ENCODE results near the gene BPGM.

The BPGM gene

DNA sequence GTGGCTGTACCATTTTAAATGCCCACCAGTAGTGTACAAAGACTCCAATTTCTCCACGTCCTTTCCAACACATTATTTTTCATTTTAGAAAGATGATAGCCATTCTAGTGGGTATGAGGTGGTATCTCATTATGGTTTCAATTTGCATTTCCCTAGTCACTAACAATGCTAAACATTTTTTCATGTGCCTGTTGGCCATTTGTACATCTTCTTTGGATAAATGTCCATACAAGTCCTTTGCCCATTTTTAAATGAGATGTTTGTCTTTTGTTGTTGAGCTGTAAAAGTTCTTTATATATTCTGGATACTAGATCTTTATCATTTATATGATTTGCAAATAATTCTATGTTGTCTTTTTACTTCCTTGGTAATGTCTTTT, 18.9 kb upstream of the BPGM start (continued):
- TF ChIP-seq, protein P1, sequence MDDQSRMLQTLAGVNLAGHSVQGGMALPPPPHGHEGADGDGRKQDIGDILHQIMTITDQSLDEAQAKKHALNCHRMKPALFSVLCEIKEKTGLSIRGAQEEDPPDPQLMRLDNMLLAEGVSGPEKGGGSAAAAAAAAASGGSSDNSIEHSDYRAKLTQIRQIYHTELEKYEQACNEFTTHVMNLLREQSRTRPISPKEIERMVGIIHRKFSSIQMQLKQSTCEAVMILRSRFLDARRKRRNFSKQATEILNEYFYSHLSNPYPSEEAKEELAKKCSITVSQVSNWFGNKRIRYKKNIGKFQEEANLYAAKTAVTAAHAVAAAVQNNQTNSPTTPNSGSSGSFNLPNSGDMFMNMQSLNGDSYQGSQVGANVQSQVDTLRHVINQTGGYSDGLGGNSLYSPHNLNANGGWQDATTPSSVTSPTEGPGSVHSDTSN (CRISPR knock-in tag; IDR thresholded peaks at IDR 0.05), result no peak
- no peak for TF ChIP-seq ZNF280C (tag by site-specific recombination; IDR thresholded peaks at IDR 0.05)
- no peak for TF ChIP-seq ZNF488 (tag by site-specific recombination; IDR thresholded peaks at IDR 0.05)
- no peak for TF ChIP-seq ZNF621 (tag by site-specific recombination; IDR thresholded peaks at IDR 0.05)
- TF ChIP-seq ZNF529 (tag by site-specific recombination; IDR thresholded peaks at IDR 0.05; ENCODE audit: insufficient replicate concordance), result no peak
- no peak for TF ChIP-seq BCL11B (tag by site-specific recombination; IDR thresholded peaks at IDR 0.05; ENCODE audit: low read depth)

DNA sequence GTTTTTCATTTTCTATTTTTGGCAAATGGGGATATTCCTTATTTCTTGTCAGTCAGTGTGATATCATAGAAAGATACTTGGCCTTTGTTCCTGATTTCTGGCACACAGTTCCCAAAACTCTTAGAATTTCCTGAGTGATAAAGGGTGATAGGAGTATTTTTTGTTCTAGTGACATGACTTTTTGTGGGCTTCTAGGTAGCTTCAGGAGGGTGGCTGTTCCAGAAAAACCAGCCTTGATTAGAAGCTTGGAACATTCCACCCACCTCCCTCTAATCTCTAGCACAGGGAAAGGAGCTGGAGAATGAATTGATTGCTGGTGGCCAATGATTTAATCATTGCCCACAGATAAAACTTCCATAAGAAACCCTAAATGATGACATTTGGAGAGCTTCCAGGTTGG, 17.2 kb upstream of the BPGM start:
- TF ChIP-seq WT1 (tag by site-specific recombination; IDR thresholded peaks at IDR 0.05) (no peak), ZNF585B (tag by site-specific recombination; IDR thresholded peaks at IDR 0.05) (no peak), ZNF530 (tag by site-specific recombination; IDR thresholded peaks at IDR 0.05; ENCODE audit: low read depth) (no peak), KLF8 (tag by site-specific recombination; IDR thresholded peaks at IDR 0.05) (no peak), ZNF18 (tag by site-specific recombination; IDR thresholded peaks at IDR 0.05) (no peak), ZNF747 (tag by site-specific recombination; IDR thresholded peaks at IDR 0.05) (no peak), ZNF621 (tag by site-specific recombination; IDR thresholded peaks at IDR 0.05) (no peak), IKZF3 (tag by site-specific recombination; IDR thresholded peaks at IDR 0.05) (no peak), PRDM4 (tag by site-specific recombination; IDR thresholded peaks at IDR 0.05) (no peak), ZNF777 (tag by site-specific recombination; IDR thresholded peaks at IDR 0.05; ENCODE audit: borderline replicate concordance) (no peak)
- TF ChIP-seq, protein P2, sequence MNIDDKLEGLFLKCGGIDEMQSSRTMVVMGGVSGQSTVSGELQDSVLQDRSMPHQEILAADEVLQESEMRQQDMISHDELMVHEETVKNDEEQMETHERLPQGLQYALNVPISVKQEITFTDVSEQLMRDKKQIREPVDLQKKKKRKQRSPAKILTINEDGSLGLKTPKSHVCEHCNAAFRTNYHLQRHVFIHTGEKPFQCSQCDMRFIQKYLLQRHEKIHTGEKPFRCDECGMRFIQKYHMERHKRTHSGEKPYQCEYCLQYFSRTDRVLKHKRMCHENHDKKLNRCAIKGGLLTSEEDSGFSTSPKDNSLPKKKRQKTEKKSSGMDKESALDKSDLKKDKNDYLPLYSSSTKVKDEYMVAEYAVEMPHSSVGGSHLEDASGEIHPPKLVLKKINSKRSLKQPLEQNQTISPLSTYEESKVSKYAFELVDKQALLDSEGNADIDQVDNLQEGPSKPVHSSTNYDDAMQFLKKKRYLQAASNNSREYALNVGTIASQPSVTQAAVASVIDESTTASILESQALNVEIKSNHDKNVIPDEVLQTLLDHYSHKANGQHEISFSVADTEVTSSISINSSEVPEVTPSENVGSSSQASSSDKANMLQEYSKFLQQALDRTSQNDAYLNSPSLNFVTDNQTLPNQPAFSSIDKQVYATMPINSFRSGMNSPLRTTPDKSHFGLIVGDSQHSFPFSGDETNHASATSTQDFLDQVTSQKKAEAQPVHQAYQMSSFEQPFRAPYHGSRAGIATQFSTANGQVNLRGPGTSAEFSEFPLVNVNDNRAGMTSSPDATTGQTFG (tag by site-specific recombination; IDR thresholded peaks at IDR 0.05; ENCODE audit: borderline replicate concordance), result no peak
- TF ChIP-seq, protein P3, sequence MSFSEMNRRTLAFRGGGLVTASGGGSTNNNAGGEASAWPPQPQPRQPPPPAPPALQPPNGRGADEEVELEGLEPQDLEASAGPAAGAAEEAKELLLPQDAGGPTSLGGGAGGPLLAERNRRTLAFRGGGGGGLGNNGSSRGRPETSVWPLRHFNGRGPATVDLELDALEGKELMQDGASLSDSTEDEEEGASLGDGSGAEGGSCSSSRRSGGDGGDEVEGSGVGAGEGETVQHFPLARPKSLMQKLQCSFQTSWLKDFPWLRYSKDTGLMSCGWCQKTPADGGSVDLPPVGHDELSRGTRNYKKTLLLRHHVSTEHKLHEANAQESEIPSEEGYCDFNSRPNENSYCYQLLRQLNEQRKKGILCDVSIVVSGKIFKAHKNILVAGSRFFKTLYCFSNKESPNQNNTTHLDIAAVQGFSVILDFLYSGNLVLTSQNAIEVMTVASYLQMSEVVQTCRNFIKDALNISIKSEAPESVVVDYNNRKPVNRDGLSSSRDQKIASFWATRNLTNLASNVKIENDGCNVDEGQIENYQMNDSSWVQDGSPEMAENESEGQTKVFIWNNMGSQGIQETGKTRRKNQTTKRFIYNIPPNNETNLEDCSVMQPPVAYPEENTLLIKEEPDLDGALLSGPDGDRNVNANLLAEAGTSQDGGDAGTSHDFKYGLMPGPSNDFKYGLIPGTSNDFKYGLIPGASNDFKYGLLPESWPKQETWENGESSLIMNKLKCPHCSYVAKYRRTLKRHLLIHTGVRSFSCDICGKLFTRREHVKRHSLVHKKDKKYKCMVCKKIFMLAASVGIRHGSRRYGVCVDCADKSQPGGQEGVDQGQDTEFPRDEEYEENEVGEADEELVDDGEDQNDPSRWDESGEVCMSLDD (tag by site-specific recombination; IDR thresholded peaks at IDR 0.05), result no peak
- ChIA-PET CTCF (interaction anchor here (1.0 to 1.3 kb wide), 3 partner anchors 9 to 196 kb away, joined by 3 read pairs; no protein-coding TSS in a partner anchor), POLR2A (no interaction called here)

More for the DNA sequence above, 17.2 kb upstream of the BPGM start:
- Histone ChIP-seq H3K36me3 (ENCODE audit: control insufficient read depth in 2 of 2, insufficient read depth in 1 of 2, low read length in 2 of 2) (no peaks in the 10 kb centered on the region), H3K9me3 (ENCODE audit: control insufficient read depth, insufficient read depth, low read depth, low read length) (no peaks in the 10 kb centered on the region), H3K4me1 (ENCODE audit: control insufficient read depth, insufficient read depth, low read length) (no peaks in the 10 kb centered on the region), H3K4me3 (ENCODE audit: low read depth, low read length) (no peak overlapping the region), H3K27ac (ENCODE audit: extremely low read depth, low read depth, low read length) (no peak overlapping the region)

All from HEK293 (cell line).